Pancreas (tissue), 10 donors: Measurements from ENCODE around the gene DCAF17. TPM values are rescaled to one million over a fixed set of nuclear protein-coding genes. Genes with fewer than 3 reads are reported as not detected.

Experiments used
- ATAC-seq, 4 donors: fragments of 200-7000 bp; cut with Tn5 transposase; one replicate each; pipeline versions ENCODE4 v1.8.0 to v1.9.1; 2020; ENCODE audit warnings: mild to moderate bottlenecking in 4 of 4, moderate library complexity in 4 of 4
- DNase-seq, 6 donors: peaks; one replicate each; pipeline ENCODE4 v3.0.0-alpha.2; 2020
- FAIRE-seq: peaks from 2 replicates; lab custom pipeline; 2012; peaks lifted over from hg19 to GRCh38; lab: Jason Lieb, UNC
- H3K27ac ChIP-seq, 4 donors: fragments of 200-600 bp; sonication (generic); 1 replicate in 3 of 4; 2 replicates in 1 of 4; pipeline versions ENCODE4 v1.5.0 to v1.8.0; 2020
- H3K27me3 ChIP-seq, 4 donors: fragments of 200-600 bp; one replicate each; pipeline ENCODE4 v1.8.0; 2021
- H3K36me3 ChIP-seq, 3 donors: fragments of 200-600 bp; sonication (generic) in 1 of 3; one replicate each; pipeline versions ENCODE4 v1.5.0 to v1.8.0; 2020 to 2021
- H3K4me1 ChIP-seq, 3 donors: fragments of 200-600 bp; one replicate each; pipeline ENCODE4 v1.8.0; 2021
- H3K4me3 ChIP-seq, 4 donors: fragments of 200-600 bp; sonication (generic) in 2 of 4; one replicate each; pipeline versions ENCODE4 v1.5.0 to v1.8.0; 2020 to 2021
- H3K9me3 ChIP-seq, 4 donors: fragments of 200-600 bp; one replicate each; pipeline ENCODE4 v1.8.0; 2021
- CTCF ChIP-seq, 4 donors: fragments of 200-600 bp; sonication (generic) in 3 of 4; IDR thresholded peaks; one replicate each; pipeline versions ENCODE4 v1.5.0 to v1.8.0; 2021; ENCODE audit warnings: antibody characterized with exemption in 4 of 4
- WGBS, 2 donors: extraction: QIAGEN DNeasy Blood & Tissue Kit; methylation state at CpG; one replicate each; pipeline ENCODE4 v1.1.7; 2013; 5-methylcytosine and 5-hydroxymethylcytosine counted together
- intact Hi-C, 3 donors: fragments of 100-400 bp; cut with DNase I; formaldehyde crosslinking; loops; one replicate each; pipeline versions ENCODE4 v1.11.1 to v1.14.2; 2022
- polyA plus RNA-seq, 2 donors: library from polyadenylated mRNA; stranded (reverse); fragments of 200-250 nt; gene quantifications; one replicate each; pipeline ENCODE4 v1.2.3, GENCODE V29; 2013
- total RNA-seq, 6 donors: library from RNA; stranded (reverse); fragmentation: NEBNext Ultra II Directional in 4 of 6; extraction: Animal tissue kit (Norgen Biotek cat#: 25700) in 4 of 6; gene quantifications; one replicate each; pipeline versions ENCODE4 v1.2.1 to v1.2.4, GENCODE V29; 2021 to 2023
- donor health status: healthy with polysubstance abuse.
- donor health status: DM: no; HTN: no; CAD: no; lungs with moderate emphysema.
- donor health status: DM: no; HTN: no; CAD: no.
- donor health status: control.
- donor health status: control.
- donor health status: Bipolar disorder and iron deficiency.
- donor health status: DM: yes; HTN: yes; CAD: no.
- donor health status: DM: no; HTN: no; CAD: no.
- donor health status: DM: no; HTN: no; CAD: no.
- donor health status: DM: yes; HTN: yes; CAD: no.

The DCAF17 gene
- total and polyA plus RNA-seq, 8 donors = 2.9 to 10.4 (median 5.8) TPM

GRCh38 chr2:171404719-171405118 lies 29.3 kb upstream of the DCAF17 start:
- FAIRE-seq = no peak
- Histone ChIP-seq H3K27ac (no peak overlapping the region), H3K36me3 (no peaks in the 10 kb centered on the region), H3K4me1 (peaks cover 0 to 6% (median 0%) of the 10 kb centered on the region in 3 donors), H3K27me3 (no peaks in the 10 kb centered on the region), H3K4me3 (no peak overlapping the region), H3K9me3 (no peaks in the 10 kb centered on the region)
- intact Hi-C loops = no loop called here
- no peak for DNase-seq
- WGBS, 2 donors = 95 to 97% methylated on average over 2 of the region's 2 CpGs
- no peak for ATAC-seq
- no peak for TF ChIP-seq CTCF (IDR thresholded peaks at IDR 0.05)

- no peak for TF ChIP-seq CTCF (IDR thresholded peaks at IDR 0.05)
Measured at GRCh38 chr2:171405546-171405945, 28.5 kb upstream of the DCAF17 start.

GRCh38 chr2:171406044-171406443 lies 28.0 kb upstream of the DCAF17 start:
- Histone ChIP-seq H3K4me3 (no peak overlapping the region), H3K4me1 (peaks cover 0 to 6% (median 0%) of the 10 kb centered on the region in 3 donors), H3K9me3 (no peaks in the 10 kb centered on the region), H3K27me3 (no peaks in the 10 kb centered on the region), H3K36me3 (no peaks in the 10 kb centered on the region), H3K27ac (no peak overlapping the region)
- FAIRE-seq (no peak), ATAC-seq (no peak), DNase-seq (no peak)
- intact Hi-C loops = no loop called here
- 93 to 94% methylated on average over 1 of the region's 1 CpG for WGBS, 2 donors
- no peak for TF ChIP-seq CTCF (IDR thresholded peaks at IDR 0.05)

More at GRCh38 chr2:171405546-171405945, 28.5 kb upstream of the DCAF17 start:
- 96% methylated on average over 1 of the region's 1 CpG for WGBS, 2 donors
- Histone ChIP-seq H3K9me3 (no peaks in the 10 kb centered on the region), H3K36me3 (no peaks in the 10 kb centered on the region), H3K27ac (no peak overlapping the region), H3K4me3 (no peak overlapping the region), H3K4me1 (peaks cover 0 to 6% (median 0%) of the 10 kb centered on the region in 3 donors), H3K27me3 (no peaks in the 10 kb centered on the region)
- intact Hi-C loops = no loop called here
- ATAC-seq (no peak), FAIRE-seq (no peak), DNase-seq (no peak)

GRCh38 chr2:171407030-171407675 lies 26.9 kb upstream of the DCAF17 start:
- FAIRE-seq = no peak
- ATAC-seq = no peak

More at GRCh38 chr2:171407030-171407675, 26.9 kb upstream of the DCAF17 start:
- H3K9me3 ChIP-seq = no peaks in the 10 kb centered on the region
- no peak for TF ChIP-seq CTCF (IDR thresholded peaks at IDR 0.05)
- no peak for DNase-seq
- 95 to 96% methylated on average over 4 of the region's 4 CpGs for WGBS, 2 donors
- H3K36me3 ChIP-seq = no peaks in the 10 kb centered on the region
- intact Hi-C loops = no loop called here
- H3K4me1 ChIP-seq = peaks cover 0 to 6% (median 0%) of the 10 kb centered on the region in 3 donors
- H3K27me3 ChIP-seq = no peaks in the 10 kb centered on the region
- H3K4me3 ChIP-seq = no peak overlapping the region
- H3K27ac ChIP-seq = no peak overlapping the region
